Glomerular endothelial cell (primary cell): ENCODE measurements around the gene ZNF317. TPM values are rescaled to one million over a fixed set of nuclear protein-coding genes. Genes with fewer than 3 reads are reported as not detected.
"Not testable (repeated sequence)": the region's sequence is repeated elsewhere in the genome, so short reads cannot be mapped to it uniquely, and the experiment has no call there.

Experiments used
- DNase-seq: peaks from one replicate; pipeline ENCODE4 v3.0.0-alpha.2; 2011; ENCODE audit warnings: low read depth, low spot score; ENCODE audit errors: extremely low read depth
- total RNA-seq: library from RNA; depleted of rRNA; stranded (reverse); fragments of >200 nt; gene quantifications from 2 replicates; pipeline ENCODE4 v1.2.3, GENCODE V29; 2015

The ZNF317 gene
- total RNA-seq, 1 donor from 2014 or later, result 22.5 TPM

DNA sequence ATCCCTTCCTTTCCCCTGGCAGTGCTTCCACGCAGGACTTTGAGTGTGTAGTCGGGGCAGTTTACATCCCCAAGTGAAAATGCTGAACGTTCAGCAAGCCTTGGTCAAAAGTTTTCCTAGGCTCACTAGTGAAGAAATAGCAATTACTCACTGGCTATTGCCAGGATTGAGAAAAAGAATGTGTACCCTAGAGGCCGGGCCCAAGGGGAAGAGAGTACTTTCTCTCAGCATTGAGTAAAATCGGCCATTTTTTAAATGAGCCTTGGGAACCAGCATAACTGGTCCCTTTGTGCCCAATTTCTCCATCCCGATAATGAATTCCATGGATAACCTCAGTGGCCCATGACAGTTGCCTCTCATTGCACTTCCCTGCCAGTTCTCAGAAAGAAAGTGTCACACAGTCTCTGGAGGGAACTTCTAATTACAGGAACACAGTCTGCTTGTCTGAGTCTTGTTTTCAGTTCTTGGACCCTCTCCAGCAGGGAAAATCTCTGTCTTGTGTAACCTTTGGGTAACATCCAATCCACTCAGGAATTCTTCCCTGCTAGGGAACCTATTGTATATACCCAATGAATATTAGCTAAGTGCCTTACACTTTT, 31.3 kb downstream of the ZNF317 start:
- no peak for DNase-seq

DNA sequence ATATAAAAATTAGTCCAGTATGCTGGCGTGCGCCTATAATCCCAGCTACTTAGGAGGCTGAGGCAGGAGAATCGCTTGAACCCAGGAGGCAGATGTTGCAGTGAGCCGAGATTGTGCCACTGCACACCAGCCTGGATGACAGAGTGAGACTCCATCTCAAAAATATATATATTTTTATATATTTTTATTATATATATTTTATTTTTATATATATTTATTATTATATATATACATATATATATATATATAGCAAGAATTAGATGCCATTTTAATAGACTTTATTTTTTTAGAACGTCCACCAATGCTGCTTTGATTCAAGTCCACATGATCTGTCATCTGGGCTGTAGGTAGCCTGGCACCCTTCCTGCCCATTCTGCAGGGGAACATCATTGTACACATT, 35.1 kb downstream of the ZNF317 start:
- DNase-seq, result no peak

DNA sequence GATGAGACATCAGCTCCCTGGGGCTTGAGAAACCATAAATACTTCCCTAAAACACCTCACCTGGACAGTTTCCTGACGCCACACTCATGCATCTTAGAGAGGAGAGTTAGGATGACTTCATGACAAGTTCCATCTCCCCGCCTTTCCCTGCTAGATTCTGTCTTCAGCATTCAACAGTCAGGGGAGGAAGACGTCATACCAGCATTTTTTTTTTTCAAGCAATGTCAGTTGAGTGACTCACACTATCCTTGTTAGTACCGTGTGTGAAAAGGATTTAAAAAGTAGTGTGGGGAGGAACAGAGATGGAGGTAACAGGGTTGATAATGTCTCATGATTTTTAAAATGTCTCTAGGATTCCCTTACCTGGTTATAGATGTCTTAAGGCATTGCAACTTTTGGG, 38.7 kb downstream of the ZNF317 start, which contains the start of gene OR7D2:
OR7D2 (plus strand) TSS at position 79 of the 400 bp plus-strand sequence. CDS start 6,803 bp downstream, outside the sequence.
- DNase-seq, result no peak

DNA sequence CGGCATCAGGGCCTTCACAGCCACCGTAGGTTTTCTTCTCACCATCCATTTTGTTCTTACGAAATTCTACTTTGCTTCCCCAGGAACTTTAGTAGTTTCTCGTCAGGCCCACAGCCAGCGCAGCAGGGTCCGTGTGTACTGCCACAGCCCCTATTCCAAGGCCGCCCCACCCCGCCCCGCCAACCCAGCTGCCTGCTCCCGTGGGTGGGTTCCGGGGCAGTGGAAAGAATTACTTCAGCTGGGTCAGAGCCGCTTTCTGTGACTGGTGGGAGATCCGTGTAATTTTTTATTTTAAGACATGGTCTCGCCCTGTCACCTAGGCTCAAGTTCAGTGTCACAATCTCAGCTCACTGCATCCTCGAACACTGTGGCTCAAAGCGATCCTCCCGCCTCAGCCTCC, 42.8 kb downstream of the ZNF317 start:
- DNase-seq, result no peak

- no peak for DNase-seq
Observed at GRCh38 chr19:9187191-9187590, 47.0 kb downstream of the ZNF317 start.

DNA sequence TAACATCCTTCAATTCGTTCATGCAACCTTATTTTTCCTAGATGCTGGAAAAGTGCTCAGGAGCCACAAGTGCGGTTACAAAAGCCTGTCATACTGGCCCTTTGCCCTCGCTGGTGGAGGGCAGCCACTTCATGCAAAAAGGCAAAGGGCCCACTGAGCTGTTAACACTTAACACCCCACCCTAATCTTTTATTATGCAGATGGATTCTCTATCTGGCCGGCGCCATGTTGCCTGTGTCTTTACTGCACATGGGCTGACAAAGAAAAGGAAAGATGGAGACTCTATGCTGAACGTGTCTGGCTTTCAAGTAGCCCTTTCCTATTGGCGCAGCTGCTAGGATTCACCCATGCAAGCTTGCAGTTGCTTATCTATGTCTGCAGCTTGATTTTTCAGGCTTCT, 49.3 kb downstream of the ZNF317 start:
- DNase-seq, result no peak

DNA sequence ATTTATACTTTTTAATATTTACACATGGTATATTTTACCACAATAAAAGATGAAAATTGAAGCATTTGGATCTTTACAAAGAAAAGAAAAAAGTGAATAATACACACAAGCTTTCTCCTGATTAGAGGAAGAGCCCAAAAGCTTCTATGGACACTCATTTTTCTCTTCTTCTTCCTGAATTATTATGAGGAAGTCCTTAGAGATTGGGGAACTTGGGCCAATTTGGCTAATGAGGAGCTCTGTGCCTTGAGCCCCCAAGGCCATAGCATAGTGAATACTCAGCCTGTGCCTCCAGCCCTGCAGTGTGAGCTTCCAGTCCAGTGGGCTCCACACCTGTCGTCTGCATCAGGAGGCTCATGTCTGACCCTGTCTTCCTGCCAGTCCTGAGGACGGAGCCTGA, 57.8 kb downstream of the ZNF317 start:
- DNase-seq, result not testable (repeated sequence)

GRCh38 chr19:9205501-9206113, 65.4 kb downstream of the ZNF317 start:
- DNase-seq, result peak; percentile 22

Other genes starting within 250 kb of the ZNF317 start
- not detected in 2 replicates for gene MUC16, start 130.0 kb upstream of the ZNF317 start, total RNA-seq
- not detected in 2 replicates for gene OR1M1, start 53.3 kb upstream of the ZNF317 start, total RNA-seq
- gene OR7G2, start 32.9 kb upstream of the ZNF317 start, total RNA-seq, result not detected in 2 replicates
- not detected in 2 replicates for gene OR7G1, start 24.6 kb upstream of the ZNF317 start, total RNA-seq
- gene OR7G3, start 13.4 kb upstream of the ZNF317 start, total RNA-seq, result not detected in 2 replicates
- gene OR7D2, start 38.6 kb downstream of the ZNF317 start, total RNA-seq, result 0.35 TPM in 1 of 2 replicates, not detected in the other
- not detected in 2 replicates for gene OR7D4, start 79.2 kb downstream of the ZNF317 start, total RNA-seq
- not detected in 2 replicates for gene OR7E24, start 110.5 kb downstream of the ZNF317 start, total RNA-seq
- 2.0 and 9.7 TPM in 2 replicates for gene ZNF699, start 169.4 kb downstream of the ZNF317 start, total RNA-seq
- gene ZNF559, start 183.8 kb downstream of the ZNF317 start, total RNA-seq, result 12.5 and 12.9 TPM in 2 replicates
- gene ZNF177, start 222.6 kb downstream of the ZNF317 start, total RNA-seq, result 0.24 and 2.2 TPM in 2 replicates